B cell (primary cell): ENCODE measurements around the gene TRAPPC14. TPM values are rescaled to one million over a fixed set of nuclear protein-coding genes. Genes with fewer than 3 reads are reported as not detected.

Experiments used
- ATAC-seq: fragments of 200-7000 bp; cut with Tn5 transposase; one replicate; pipeline ENCODE4 v1.10.0; 2021; ENCODE audit warnings: low read depth, mild to moderate bottlenecking, moderate number of reproducible peaks, moderate library complexity
- CTCF ChIA-PET: fragments of 350-600 bp; sonication (Branson Sonifier 250); formaldehyde crosslinking; loops from one replicate; lab custom pipeline; 2021; ENCODE audit warnings: antibody characterized with exemption, inconsistent platforms; lab: Charles Lee
- POLR2A ChIA-PET: fragments of 350-600 bp; sonication (Branson Sonifier 250); formaldehyde crosslinking; loops from one replicate; lab custom pipeline; 2021; ENCODE audit warnings: antibody characterized with exemption; lab: Charles Lee
- DNase-seq: peaks from one replicate; pipeline ENCODE4 v3.0.0; 2013
- H2AFZ ChIP-seq: 2 replicates; pipeline ENCODE4 v1.6.1; 2012; ENCODE audit warnings: mild to moderate bottlenecking, low read depth, low read length; ENCODE audit not compliant: insufficient read depth, poor library complexity, severe bottlenecking
- H3K27ac ChIP-seq, 2 donors: 1 replicate in 1 of 2; 2 replicates in 1 of 2; pipeline ENCODE4 v1.5.1; 2012 to 2013; ENCODE audit warnings: low read length in 2 of 2, mild to moderate bottlenecking in 2 of 2, moderate library complexity in 1 of 2
- H3K27me3 ChIP-seq, 4 experiments: fragments of 200-600 bp in 1 of 4; sonication (generic) in 1 of 4; replicated peaks in 1 of 4; 1 replicate in 2 of 4; 2 replicates in 2 of 4; pipeline versions ENCODE4 v1.6.1 to v1.7.0; 2013 to 2016; ENCODE audit warnings: low read length in 3 of 4, mild to moderate bottlenecking in 2 of 4, mixed read lengths in 1 of 4, moderate library complexity in 1 of 4; ENCODE audit not compliant: insufficient read depth in 4 of 4, control insufficient read depth in 3 of 4; ENCODE audit errors: control extremely low read depth in 1 of 4
- H3K36me3 ChIP-seq, 2 experiments: replicated peaks in 1 of 2; 1 replicate in 1 of 2; 2 replicates in 1 of 2; pipeline versions ENCODE4 v1.6.1 to v1.7.1; 2013; ENCODE audit warnings: low read length in 1 of 2; ENCODE audit not compliant: insufficient read depth in 2 of 2, control insufficient read depth in 1 of 2; ENCODE audit errors: control extremely low read depth in 1 of 2, extremely low read depth in 1 of 2
- H3K4me1 ChIP-seq, 2 donors: fragments of 200-600 bp in 1 of 2; sonication (generic) in 1 of 2; 1 replicate in 1 of 2; 2 replicates in 1 of 2; pipeline versions ENCODE4 v1.5.1 to v1.6.1; 2013 to 2017; ENCODE audit warnings: low read length in 2 of 2; ENCODE audit not compliant: control insufficient read depth in 2 of 2, insufficient read depth in 2 of 2
- H3K4me2 ChIP-seq: replicated peaks from 2 replicates; pipeline ENCODE3; 2012; ENCODE audit warnings: mild to moderate bottlenecking, low read depth, low read length; ENCODE audit not compliant: poor library complexity, severe bottlenecking
- H3K4me3 ChIP-seq, 5 experiments: fragments of 200-600 bp in 1 of 5; sonication (generic) in 1 of 5; 1 replicate in 3 of 5; 2 replicates in 2 of 5; pipeline versions ENCODE4 v1.5.1 to v1.7.0; 2011 to 2016; ENCODE audit warnings: low read length in 4 of 5, mild to moderate bottlenecking in 4 of 5, low read depth in 2 of 5, control low read depth in 1 of 5, moderate library complexity in 1 of 5; ENCODE audit not compliant: insufficient read depth in 1 of 5; ENCODE audit errors: control extremely low read depth in 1 of 5, extremely low read depth in 1 of 5
- H3K79me2 ChIP-seq: fragments of 200-600 bp; sonication (generic); one replicate; pipeline ENCODE4 v1.6.0; 2016; ENCODE audit warnings: low read length; ENCODE audit not compliant: control insufficient read depth, insufficient read depth
- H3K9ac ChIP-seq: fragments of 200-600 bp; sonication (generic); 2 replicates; pipeline ENCODE4 v1.6.1; 2017; ENCODE audit warnings: mild to moderate bottlenecking, low read length, moderate library complexity
- H3K9me3 ChIP-seq, 3 donors: one replicate each; pipeline versions ENCODE4 v1.6.1 to v1.7.1; 2013; ENCODE audit warnings: low read length in 2 of 3; ENCODE audit not compliant: control insufficient read depth in 2 of 3, insufficient read depth in 1 of 3; ENCODE audit errors: control extremely low read depth in 1 of 3
- H4K20me1 ChIP-seq: 2 replicates; pipeline ENCODE4 v1.6.0; 2012; ENCODE audit warnings: mild to moderate bottlenecking, low read length; ENCODE audit not compliant: insufficient read depth, control insufficient read depth, poor library complexity, severe bottlenecking
- H3K27ac Mint-ChIP-seq: one replicate; pipeline ENCODE4 v1.8.0; 2021; ENCODE audit warnings: mixed read lengths
- H3K27me3 Mint-ChIP-seq: one replicate; pipeline ENCODE4 v1.8.0; 2021; ENCODE audit warnings: mixed read lengths
- H3K4me1 Mint-ChIP-seq: one replicate; pipeline ENCODE4 v1.8.0; 2021; ENCODE audit warnings: mixed read lengths
- H3K4me3 Mint-ChIP-seq: one replicate; pipeline ENCODE4 v1.8.0; 2021; ENCODE audit warnings: mixed read lengths
- H3K9me3 Mint-ChIP-seq: one replicate; pipeline ENCODE4 v1.8.0; 2022; ENCODE audit warnings: mixed read lengths; ENCODE audit not compliant: insufficient read depth
- CTCF ChIP-seq: fragments of 200-600 bp; IDR thresholded peaks from one replicate; pipeline ENCODE4 v1.8.0; 2022; ENCODE audit warnings: antibody characterized with exemption, mild to moderate bottlenecking
- EZH2 ChIP-seq: IDR thresholded peaks from 2 replicates; pipeline ENCODE4 v1.6.1; 2012; ENCODE audit warnings: borderline replicate concordance, low read depth, mild to moderate bottlenecking, moderate library complexity, low read length; ENCODE audit not compliant: insufficient read depth, poor library complexity, severe bottlenecking
- WGBS: methylation state at CpG from one replicate; pipeline ENCODE4 v1.1.5; 2013; ENCODE audit warnings: missing lambda C conversion rate; ENCODE audit not compliant: insufficient coverage; 5-methylcytosine and 5-hydroxymethylcytosine counted together
- intact Hi-C: fragments of 100-400 bp; cut with micrococcal nuclease; formaldehyde crosslinking; loops from one replicate; pipeline ENCODE4 v1.10.0; 2022
- polyA plus RNA-seq: library from polyadenylated mRNA; depleted of rRNA; stranded (reverse); fragments of >200 nt; gene quantifications from 2 replicates; pipeline ENCODE4 v1.2.3, GENCODE V29; 2012
- total RNA-seq, 2 donors: library from RNA; stranded (reverse); fragments of 120-200 nt in 1 of 2; gene quantifications; 1 replicate in 1 of 2; 2 replicates in 1 of 2; pipeline versions ENCODE4 v1.2.3 to v1.2.4, GENCODE V29; 2013 to 2022

TRAPPC14 gene
- total and polyA plus RNA-seq, 2 donors (not counting 1 experiment from before 2014, with no cell fraction given), result 64.8 to 71.2 TPM

DNA sequence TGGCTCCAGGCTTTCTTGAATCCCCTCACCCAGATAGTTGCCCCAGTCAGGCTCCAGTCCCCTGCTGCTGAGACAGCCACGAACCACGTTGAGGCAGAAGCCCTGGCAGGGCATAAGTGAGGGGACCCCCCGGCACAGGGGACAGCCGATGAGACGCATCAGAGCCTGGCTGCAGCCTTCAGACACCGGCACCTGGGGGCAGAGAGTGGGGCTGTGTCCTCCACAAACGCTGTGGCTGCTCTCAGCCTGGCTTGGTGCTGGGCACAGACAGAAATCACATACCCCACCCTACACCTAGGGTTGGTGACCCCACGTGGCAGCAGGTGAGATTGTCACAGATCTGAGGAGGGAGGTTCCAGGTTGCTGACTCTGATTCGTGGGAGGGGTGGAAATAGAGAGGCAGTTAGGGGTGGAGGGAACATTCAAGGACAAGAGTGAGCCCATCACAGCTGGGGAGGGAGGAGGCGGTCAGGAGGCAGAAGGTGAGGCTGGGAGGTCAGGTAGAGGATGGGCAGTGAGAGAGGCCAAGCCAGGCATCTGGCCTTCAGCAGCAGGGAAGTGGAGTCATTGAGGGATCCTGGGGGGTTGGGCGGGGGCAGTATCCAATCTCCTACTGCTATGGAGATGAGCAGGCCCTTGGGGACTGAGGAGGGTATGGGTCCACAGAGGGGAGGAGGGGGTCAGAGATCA, 15.4 kb upstream of the TRAPPC14 start:
- no peak overlapping the region for H3K4me3 ChIP-seq
- no peaks in the 10 kb centered on the region for H3K79me2 ChIP-seq
- ATAC-seq (no peak), DNase-seq (no peak)
- Mint-ChIP-seq H3K9me3 (no peaks in the 10 kb centered on the region), H3K4me1 (peaks cover 32% of the 10 kb centered on the region), H3K27me3 (peaks cover 20% of the 10 kb centered on the region), H3K27ac (no peak overlapping the region), H3K4me3 (no peak overlapping the region)
- intact Hi-C loops, result no loop called here
- peaks cover 0 to 28% (median 17%) of the 10 kb centered on the region in 4 experiments for H3K27me3 ChIP-seq
- H3K36me3 ChIP-seq, result no peaks in the 10 kb centered on the region
- peaks cover 5% of the 10 kb centered on the region for H4K20me1 ChIP-seq
- H3K27ac ChIP-seq, result no peak overlapping the region
- peaks cover 31 to 36% of the 10 kb centered on the region in 2 donors for H3K4me1 ChIP-seq
- no peak for TF ChIP-seq EZH2
- TF ChIP-seq CTCF, result no peak
- no peak overlapping the region for H3K9ac ChIP-seq
- peaks cover 0 to 14% (median 6%) of the 10 kb centered on the region in 3 donors for H3K9me3 ChIP-seq
- POLR2A ChIA-PET, result no interaction called here
- no peak overlapping the region for H2AFZ ChIP-seq
- WGBS, result 92% methylated on average over 9 of the region's 11 CpGs
- CTCF ChIA-PET, result interaction anchor here (1.0 kb wide), 1 partner anchor 36 kb away, joined by 3 read pairs; no protein-coding TSS in a partner anchor
- no peak overlapping the region for H3K4me2 ChIP-seq

GRCh38 chr7:100171840-100172239, 13.3 kb upstream of the TRAPPC14 start:
- no peaks in the 10 kb centered on the region for H3K36me3 ChIP-seq
- H4K20me1 ChIP-seq, result peaks cover 5% of the 10 kb centered on the region
- CTCF ChIA-PET, result interaction anchor here (0.8 to 1.8 kb wide), 4 partner anchors 18 to 182 kb away, joined by 3 to 9 read pairs (median 4); no protein-coding TSS in a partner anchor
- under 1% methylated on average over 14 of the region's 22 CpGs for WGBS
- H3K4me3 ChIP-seq, result peak overlapping the region in 3 of 5 experiments; percentile 44 to 52 (median 48)
- H3K27me3 ChIP-seq, result peaks cover 0 to 49% (median 32%) of the 10 kb centered on the region in 4 experiments
- POLR2A ChIA-PET, result interaction anchor here (0.7 to 2.2 kb wide), 2 partner anchors 23 to 196 kb away, joined by 3 to 8 read pairs; partner anchors contain the start of gene LAMTOR4
- no peak for TF ChIP-seq CTCF
- TF ChIP-seq EZH2, result peak; percentile 65
- DNase-seq, result peak; percentile 36
- Mint-ChIP-seq H3K27me3 (peaks cover 41% of the 10 kb centered on the region), H3K4me1 (peaks cover 45% of the 10 kb centered on the region), H3K4me3 (peak overlapping the region; percentile 81), H3K9me3 (no peaks in the 10 kb centered on the region), H3K27ac (no peak overlapping the region)
- H3K79me2 ChIP-seq, result no peaks in the 10 kb centered on the region
- no peak overlapping the region for H3K27ac ChIP-seq
- ATAC-seq, result peak; percentile 8
- peaks cover 42 to 43% of the 10 kb centered on the region in 2 donors for H3K4me1 ChIP-seq
- H3K9ac ChIP-seq, result peak overlapping the region; percentile 53
- peak overlapping the region; percentile 94 for H3K4me2 ChIP-seq
- H3K9me3 ChIP-seq, result peaks cover 0 to 7% (median 0%) of the 10 kb centered on the region in 3 donors
- H2AFZ ChIP-seq, result peak overlapping the region; percentile 66
- intact Hi-C loops, result no loop called here
